Measurements from ENCODE around the gene NUB1. TPM values are rescaled to one million over a fixed set of nuclear protein-coding genes. Genes with fewer than 3 reads are reported as not detected.
A peak's percentile ranks its signal among the peaks of the same experiment; 100 is the strongest.

Gene NUB1
- polyA plus RNA-seq, 3 donors: 32.0 to 39.2 (median 37.2) TPM

DNA sequence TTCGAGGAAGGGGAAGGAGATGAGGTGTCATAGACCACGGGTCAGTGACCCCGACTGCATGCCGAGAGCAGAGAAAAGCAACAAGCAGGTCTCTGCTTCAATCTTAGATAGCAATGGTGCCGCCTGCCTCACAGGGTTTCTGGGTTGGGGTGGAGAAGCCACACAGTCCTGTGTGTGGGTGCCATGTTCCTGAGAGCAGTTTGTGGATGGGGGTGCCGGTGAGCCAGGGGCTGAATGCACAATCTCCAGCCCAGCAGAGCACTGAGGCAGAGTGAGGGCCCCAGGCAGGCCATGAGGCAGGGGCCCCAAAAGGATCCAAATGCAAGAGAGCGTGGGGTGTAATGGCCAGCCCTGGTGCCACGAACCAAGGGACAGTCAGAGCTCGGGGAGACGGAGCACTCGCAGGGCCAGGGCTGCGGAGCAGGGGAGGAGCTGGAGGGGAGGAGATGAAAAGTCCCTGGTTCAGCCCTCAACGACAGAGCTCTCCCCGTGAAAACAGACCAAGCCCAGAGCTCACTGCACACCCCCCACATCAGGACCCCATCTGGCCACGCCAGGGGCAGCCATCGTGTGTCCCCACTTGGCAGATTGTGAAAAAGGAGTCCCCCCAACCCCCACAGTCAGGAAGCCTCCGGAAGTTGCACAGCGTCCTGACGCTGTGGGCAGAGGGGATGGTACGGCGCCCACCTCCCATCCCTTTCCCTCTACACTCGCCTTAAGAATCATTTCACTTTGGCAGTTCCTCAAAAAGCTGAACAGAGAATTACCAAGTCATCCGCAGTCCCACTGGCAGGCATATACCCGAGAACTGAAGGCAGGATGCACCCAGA, 48.4 kb downstream of the NUB1 start:
- Mint-ChIP-seq H3K4me1 (peaks cover 21% of the 10 kb centered on the region), H3K27ac (peak overlapping the region in 3 of 7 donors; percentile 13 to 81 (median 22)), H3K9me3 (peaks cover 0 to 4% (median 0%) of the 10 kb centered on the region in 7 donors), H3K27me3 (ENCODE audit: low read depth in 3 of 3) (peaks cover 23 to 33% (median 29%) of the 10 kb centered on the region in 3 donors), H3K36me3 (no peaks in the 10 kb centered on the region), H3K4me3 (peak overlapping the region; percentile 47 to 64)
- TF ChIP-seq, protein P1, sequence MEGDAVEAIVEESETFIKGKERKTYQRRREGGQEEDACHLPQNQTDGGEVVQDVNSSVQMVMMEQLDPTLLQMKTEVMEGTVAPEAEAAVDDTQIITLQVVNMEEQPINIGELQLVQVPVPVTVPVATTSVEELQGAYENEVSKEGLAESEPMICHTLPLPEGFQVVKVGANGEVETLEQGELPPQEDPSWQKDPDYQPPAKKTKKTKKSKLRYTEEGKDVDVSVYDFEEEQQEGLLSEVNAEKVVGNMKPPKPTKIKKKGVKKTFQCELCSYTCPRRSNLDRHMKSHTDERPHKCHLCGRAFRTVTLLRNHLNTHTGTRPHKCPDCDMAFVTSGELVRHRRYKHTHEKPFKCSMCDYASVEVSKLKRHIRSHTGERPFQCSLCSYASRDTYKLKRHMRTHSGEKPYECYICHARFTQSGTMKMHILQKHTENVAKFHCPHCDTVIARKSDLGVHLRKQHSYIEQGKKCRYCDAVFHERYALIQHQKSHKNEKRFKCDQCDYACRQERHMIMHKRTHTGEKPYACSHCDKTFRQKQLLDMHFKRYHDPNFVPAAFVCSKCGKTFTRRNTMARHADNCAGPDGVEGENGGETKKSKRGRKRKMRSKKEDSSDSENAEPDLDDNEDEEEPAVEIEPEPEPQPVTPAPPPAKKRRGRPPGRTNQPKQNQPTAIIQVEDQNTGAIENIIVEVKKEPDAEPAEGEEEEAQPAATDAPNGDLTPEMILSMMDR (IDR thresholded peaks at IDR 0.05): no peak
- Histone ChIP-seq H3K4me3 (replicated peaks in 1 of 3; ENCODE audit: low read depth in 2 of 3, low read length in 3 of 3) (no peak overlapping the region), H3K27me3 (ENCODE audit: control insufficient read depth in 2 of 2, insufficient read depth in 2 of 2, low read length in 2 of 2) (no peaks in the 10 kb centered on the region), H3K4me1 (ENCODE audit: control insufficient read depth in 1 of 2, insufficient read depth in 2 of 2, low read length in 2 of 2) (peaks cover 12 to 13% of the 10 kb centered on the region in 2 donors), H3K9ac (ENCODE audit: insufficient read depth, low read length, poor library complexity, severe bottlenecking) (no peak overlapping the region), H4K20me1 (ENCODE audit: insufficient read depth, low read length) (no peaks in the 10 kb centered on the region), H3K4me2 (replicated peaks; ENCODE audit: extremely low read depth, low read length, poor library complexity, severe bottlenecking) (peak overlapping the region; percentile 2), H3K27ac (ENCODE audit: low read depth in 1 of 2, low read length in 2 of 2) (no peak overlapping the region), H3K79me2 (ENCODE audit: insufficient read depth, low read length) (no peaks in the 10 kb centered on the region), H2AFZ (ENCODE audit: insufficient read depth, low read depth, low read length, poor library complexity, severe bottlenecking) (no peak overlapping the region), H3K9me3 (replicated peaks in 1 of 2; ENCODE audit: control insufficient read depth in 1 of 2, insufficient read depth in 1 of 2, low read length in 2 of 2) (no peaks in the 10 kb centered on the region), H3K36me3 (replicated peaks in 1 of 2; ENCODE audit: control insufficient read depth in 1 of 2, insufficient read depth in 2 of 2, low read length in 2 of 2) (no peaks in the 10 kb centered on the region)
- intact Hi-C loops (cut with micrococcal nuclease): no loop called here
- peak in 2 of 3 donors; percentile 19 to 24 for DNase-seq
- 37% methylated on average over 18 of the region's 24 CpGs for WGBS (ENCODE audit: insufficient coverage)

DNA sequence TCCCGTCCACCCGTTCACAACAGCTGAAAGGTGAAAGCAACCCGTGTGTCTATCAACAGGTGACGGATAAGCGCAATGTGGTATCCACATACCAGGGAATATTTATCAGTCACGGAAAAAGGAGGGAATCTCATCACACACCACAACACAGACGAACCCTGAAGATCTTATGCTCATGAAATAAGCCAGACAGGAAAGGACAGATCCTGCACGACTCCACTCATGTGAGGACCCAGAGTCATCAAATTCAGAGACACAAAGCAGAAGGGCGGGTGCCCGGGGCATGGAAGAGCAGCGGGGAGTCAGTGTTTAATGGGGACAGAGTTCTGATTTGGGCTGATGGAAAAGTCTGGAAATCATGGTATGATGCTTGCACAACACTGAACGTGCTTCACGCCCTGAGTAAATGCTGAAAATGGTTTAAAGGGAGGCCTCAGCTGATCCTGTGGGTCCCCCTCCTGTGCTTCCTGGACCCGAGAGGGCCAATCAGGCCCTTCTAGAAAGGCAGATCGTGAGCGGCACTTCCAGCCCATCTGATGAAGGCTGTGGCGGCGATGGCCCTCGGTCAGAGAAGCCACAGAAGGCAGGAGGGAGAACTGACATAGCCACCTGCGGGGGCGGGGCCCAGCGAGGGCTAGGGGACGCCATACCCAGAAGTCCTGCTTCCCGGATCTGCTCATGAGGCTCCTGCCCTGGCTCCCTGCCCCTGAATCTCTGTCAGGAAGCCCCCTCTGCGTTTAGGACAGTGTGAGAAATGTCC, 49.2 kb downstream of the NUB1 start:
- TF ChIP-seq, protein P1 (IDR thresholded peaks at IDR 0.05): no peak
- Histone ChIP-seq H2AFZ (ENCODE audit: insufficient read depth, low read depth, low read length, poor library complexity, severe bottlenecking) (no peak overlapping the region), H3K4me2 (replicated peaks; ENCODE audit: extremely low read depth, low read length, poor library complexity, severe bottlenecking) (peak overlapping the region; percentile 2), H3K27me3 (ENCODE audit: control insufficient read depth in 2 of 2, insufficient read depth in 2 of 2, low read length in 2 of 2) (no peaks in the 10 kb centered on the region), H3K4me1 (ENCODE audit: control insufficient read depth in 1 of 2, insufficient read depth in 2 of 2, low read length in 2 of 2) (peaks cover 12 to 13% of the 10 kb centered on the region in 2 donors), H4K20me1 (ENCODE audit: insufficient read depth, low read length) (no peaks in the 10 kb centered on the region), H3K9me3 (replicated peaks in 1 of 2; ENCODE audit: control insufficient read depth in 1 of 2, insufficient read depth in 1 of 2, low read length in 2 of 2) (no peaks in the 10 kb centered on the region), H3K9ac (ENCODE audit: insufficient read depth, low read length, poor library complexity, severe bottlenecking) (no peak overlapping the region), H3K36me3 (replicated peaks in 1 of 2; ENCODE audit: control insufficient read depth in 1 of 2, insufficient read depth in 2 of 2, low read length in 2 of 2) (no peaks in the 10 kb centered on the region), H3K79me2 (ENCODE audit: insufficient read depth, low read length) (no peaks in the 10 kb centered on the region), H3K4me3 (replicated peaks in 1 of 3; ENCODE audit: low read depth in 2 of 3, low read length in 3 of 3) (no peak overlapping the region), H3K27ac (ENCODE audit: low read depth in 1 of 2, low read length in 2 of 2) (no peak overlapping the region)
- Mint-ChIP-seq H3K4me3 (peak overlapping the region in 1 of 2 donors; percentile 64), H3K9me3 (peaks cover 0 to 4% (median 0%) of the 10 kb centered on the region in 7 donors), H3K27ac (peak overlapping the region in 2 of 7 donors; percentile 13 to 22), H3K27me3 (ENCODE audit: low read depth in 3 of 3) (peaks cover 24 to 33% (median 29%) of the 10 kb centered on the region in 3 donors), H3K36me3 (no peaks in the 10 kb centered on the region), H3K4me1 (peaks cover 21% of the 10 kb centered on the region)
- no peak for DNase-seq
- 61% methylated on average over 19 of the region's 25 CpGs for WGBS (ENCODE audit: insufficient coverage)
- intact Hi-C loops (cut with micrococcal nuclease): no loop called here

Measured in CD14-positive monocyte (primary cell).